Upper lobe of left lung (tissue), 6 donors: Measurements from ENCODE around the gene PTPN2. TPM values are rescaled to one million over a fixed set of nuclear protein-coding genes. Genes with fewer than 3 reads are reported as not detected.

Source experiments
- ATAC-seq, 2 donors: fragments of 200-7000 bp; cut with Tn5 transposase; one replicate each; pipeline ENCODE4 v1.9.1; 2022; ENCODE audit warnings: mild to moderate bottlenecking in 2 of 2, moderate library complexity in 2 of 2; ENCODE audit not compliant: low FRiP score in 2 of 2
- DNase-seq, 2 donors: peaks; one replicate each; pipeline ENCODE4 v3.0.0-alpha.2; 2019 to 2020
- H3K27ac ChIP-seq, 4 donors: fragments of 200-600 bp; sonication (generic); one replicate each; pipeline ENCODE4 v1.5.1; 2016 to 2019
- H3K27me3 ChIP-seq, 4 donors: fragments of 200-600 bp; sonication (generic); one replicate each; pipeline ENCODE4 v1.5.1; 2017 to 2019
- H3K36me3 ChIP-seq, 4 donors: fragments of 200-600 bp; sonication (generic); one replicate each; pipeline ENCODE4 v1.5.1; 2016 to 2019
- H3K4me1 ChIP-seq, 4 donors: fragments of 200-600 bp; sonication (generic); one replicate each; pipeline ENCODE4 v1.5.1; 2018 to 2019
- H3K4me3 ChIP-seq, 4 donors: fragments of 200-600 bp; sonication (generic); one replicate each; pipeline ENCODE4 v1.5.1; 2017 to 2019; ENCODE audit warnings: mild to moderate bottlenecking in 2 of 4, moderate library complexity in 1 of 4
- H3K9me3 ChIP-seq, 4 donors: fragments of 200-600 bp; sonication (generic); one replicate each; pipeline ENCODE4 v1.5.1; 2018 to 2019
- CTCF ChIP-seq, 6 experiments: fragments of 450-650 bp in 4 of 6; fragments of 200-600 bp in 2 of 6; sonication (generic) in 2 of 6; IDR thresholded peaks; one replicate each; pipeline ENCODE4 v1.5.1; 2016 to 2019; ENCODE audit warnings: antibody characterized with exemption in 6 of 6
- EP300 ChIP-seq, 4 donors: sonication (generic); formaldehyde crosslinking; IDR thresholded peaks; one replicate each; pipeline ENCODE4 v1.5.1; 2017; ENCODE audit warnings: antibody characterized with exemption in 4 of 4, control low read depth in 2 of 4
- POLR2A ChIP-seq, 4 donors: fragments of 450-650 bp; IDR thresholded peaks; one replicate each; pipeline ENCODE4 v1.5.1; 2016 to 2017; ENCODE audit warnings: antibody characterized with exemption in 4 of 4, mild to moderate bottlenecking in 2 of 4
- POLR2AphosphoS5 ChIP-seq, 2 donors: sonication (generic); formaldehyde crosslinking; IDR thresholded peaks; one replicate each; pipeline ENCODE4 v1.5.1; 2017; ENCODE audit warnings: antibody characterized with exemption in 2 of 2
- WGBS, 2 donors: methylation state at CpG; one replicate each; pipeline ENCODE4 v1.1.5; 2017 to 2018; 5-methylcytosine and 5-hydroxymethylcytosine counted together
- total RNA-seq, 6 donors: library from RNA; depleted of rRNA in 4 of 6; stranded (reverse); fragments of >200 nt in 4 of 6; gene quantifications; one replicate each; pipeline versions ENCODE4 v1.1.0 to v1.2.1, GENCODE V29; 2016 to 2021
- donor health status: DM: no; HTN: no; CAD: no; lungs with moderate emphysema.
- donor health status: DM: no; HTN: yes; CAD: no; lungs with severe emphysema.

PTPN2 gene
- total RNA-seq, 6 donors from 2014 or later = 31.9 to 119 (median 54.0) TPM

GRCh38 chr18:12837747-12838146 is 46.3 kb downstream of the PTPN2 start:
- no peak overlapping the region for H3K4me3 ChIP-seq
- TF ChIP-seq EP300 (IDR thresholded peaks at IDR 0.05) = no peak
- no peak for TF ChIP-seq CTCF (IDR thresholded peaks at IDR 0.05)
- TF ChIP-seq POLR2A (IDR thresholded peaks at IDR 0.05) = no peak
- no peak for TF ChIP-seq POLR2AphosphoS5 (IDR thresholded peaks at IDR 0.05)
- H3K27me3 ChIP-seq = no peaks in the 10 kb centered on the region
- no peak for DNase-seq
- H3K36me3 ChIP-seq = peaks cover 0 to 22% (median 0%) of the 10 kb centered on the region in 4 donors
- H3K9me3 ChIP-seq = no peaks in the 10 kb centered on the region
- peak overlapping the region; percentile 85 to 88 (median 86) for H3K27ac ChIP-seq
- ATAC-seq = no peak
- H3K4me1 ChIP-seq = peaks cover 34 to 42% (median 37%) of the 10 kb centered on the region in 4 donors

- peak overlapping the region in 2 of 4 donors; percentile 86 to 87 for H3K27ac ChIP-seq
- no peak for TF ChIP-seq CTCF (IDR thresholded peaks at IDR 0.05)
- no peak for TF ChIP-seq POLR2A (IDR thresholded peaks at IDR 0.05)
- TF ChIP-seq EP300 (IDR thresholded peaks at IDR 0.05) = no peak
- TF ChIP-seq POLR2AphosphoS5 (IDR thresholded peaks at IDR 0.05) = no peak
- no peak overlapping the region for H3K4me3 ChIP-seq
- H3K27me3 ChIP-seq = no peaks in the 10 kb centered on the region
- no peak for DNase-seq
- H3K36me3 ChIP-seq = peaks cover 0 to 22% (median 0%) of the 10 kb centered on the region in 4 donors
- 83 to 90% methylated on average over 5 of the region's 5 CpGs for WGBS, 2 donors
- H3K4me1 ChIP-seq = peaks cover 34 to 42% (median 37%) of the 10 kb centered on the region in 4 donors
- ATAC-seq = no peak
- no peaks in the 10 kb centered on the region for H3K9me3 ChIP-seq
Measured at GRCh38 chr18:12836551-12836950, 47.5 kb downstream of the PTPN2 start.

- no peak for DNase-seq
- 96 to 97% methylated on average over 4 of the region's 4 CpGs for WGBS, 2 donors
- no peaks in the 10 kb centered on the region for H3K27me3 ChIP-seq
- TF ChIP-seq POLR2A (IDR thresholded peaks at IDR 0.05) = no peak
- no peak for TF ChIP-seq POLR2AphosphoS5 (IDR thresholded peaks at IDR 0.05)
- no peak for TF ChIP-seq CTCF (IDR thresholded peaks at IDR 0.05)
- TF ChIP-seq EP300 (IDR thresholded peaks at IDR 0.05) = no peak
- no peak for ATAC-seq
- peaks cover 0 to 2% (median 0%) of the 10 kb centered on the region in 4 donors for H3K4me1 ChIP-seq
- H3K27ac ChIP-seq = no peak overlapping the region
- no peak overlapping the region for H3K4me3 ChIP-seq
- peaks cover 0 to 12% (median 9%) of the 10 kb centered on the region in 4 donors for H3K9me3 ChIP-seq
- H3K36me3 ChIP-seq = peaks cover 7 to 65% (median 21%) of the 10 kb centered on the region in 4 donors
Measured at GRCh38 chr18:12828116-12829051, 55.7 kb downstream of the PTPN2 start.

- no peaks in the 10 kb centered on the region for H3K4me1 ChIP-seq
- no peak overlapping the region for H3K27ac ChIP-seq
- peaks cover 0 to 12% (median 9%) of the 10 kb centered on the region in 4 donors for H3K9me3 ChIP-seq
- WGBS, 2 donors = 96 to 98% methylated on average over 3 of the region's 3 CpGs
- peaks cover 7 to 69% (median 22%) of the 10 kb centered on the region in 4 donors for H3K36me3 ChIP-seq
- DNase-seq = no peak
- TF ChIP-seq CTCF (IDR thresholded peaks at IDR 0.05) (no peak), POLR2A (IDR thresholded peaks at IDR 0.05) (no peak), EP300 (IDR thresholded peaks at IDR 0.05) (no peak), POLR2AphosphoS5 (IDR thresholded peaks at IDR 0.05) (no peak)
- ATAC-seq = no peak
- H3K27me3 ChIP-seq = no peaks in the 10 kb centered on the region
- H3K4me3 ChIP-seq = no peak overlapping the region
Measured at GRCh38 chr18:12827588-12827987, 56.4 kb downstream of the PTPN2 start.
